ENCODE data around the gene FAM98C.
"Not testable (repeated sequence)": the region's sequence is repeated elsewhere in the genome, so short reads cannot be mapped to it uniquely, and the experiment has no call there.

FAM98C gene

DNA sequence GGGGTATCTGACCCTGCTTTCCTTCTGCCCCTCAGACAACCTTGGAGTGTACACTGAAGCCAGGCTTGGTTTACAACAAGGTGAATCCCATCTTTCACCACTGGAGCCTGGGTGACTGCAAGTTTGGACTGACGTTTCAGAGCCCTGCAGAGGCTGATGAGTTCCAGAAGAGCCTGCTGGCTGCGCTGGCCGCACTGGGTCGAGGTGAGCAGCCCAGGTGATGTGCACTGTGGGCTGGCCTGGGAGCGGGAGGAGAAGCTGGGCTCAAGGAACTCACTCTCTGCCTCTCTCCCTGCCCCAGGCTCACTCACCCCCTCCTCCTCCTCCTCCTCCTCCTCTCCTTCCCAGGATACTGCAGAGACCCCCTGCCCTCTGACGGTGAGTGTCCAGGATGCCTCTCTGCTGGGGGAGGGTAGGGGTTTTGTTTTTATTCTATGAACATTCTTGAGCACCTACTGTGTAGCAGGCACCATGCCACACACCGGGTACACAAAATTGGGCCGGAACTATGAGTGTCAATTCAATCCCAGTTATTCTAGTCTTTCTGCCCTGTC, 10.9 kb upstream of the FAM98C start:
- no peak for DNase-seq
- in situ Hi-C loops (cut with MboI; ENCODE audit: low pct_unique_long_range_greater_than_20kb, low sequenced_read_pairs): no loop called here

- in situ Hi-C loops (cut with MboI; ENCODE audit: low pct_unique_long_range_greater_than_20kb, low sequenced_read_pairs): no loop called here
- no peak for DNase-seq
These were observed 10.1 kb upstream of the FAM98C start for GRCh38 chr19:38392707-38393308.

- DNase-seq: no peak
- in situ Hi-C loops (cut with MboI; ENCODE audit: low pct_unique_long_range_greater_than_20kb, low sequenced_read_pairs): no loop called here
These were observed 8.4 kb upstream of the FAM98C start for GRCh38 chr19:38394488-38394887.

DNA sequence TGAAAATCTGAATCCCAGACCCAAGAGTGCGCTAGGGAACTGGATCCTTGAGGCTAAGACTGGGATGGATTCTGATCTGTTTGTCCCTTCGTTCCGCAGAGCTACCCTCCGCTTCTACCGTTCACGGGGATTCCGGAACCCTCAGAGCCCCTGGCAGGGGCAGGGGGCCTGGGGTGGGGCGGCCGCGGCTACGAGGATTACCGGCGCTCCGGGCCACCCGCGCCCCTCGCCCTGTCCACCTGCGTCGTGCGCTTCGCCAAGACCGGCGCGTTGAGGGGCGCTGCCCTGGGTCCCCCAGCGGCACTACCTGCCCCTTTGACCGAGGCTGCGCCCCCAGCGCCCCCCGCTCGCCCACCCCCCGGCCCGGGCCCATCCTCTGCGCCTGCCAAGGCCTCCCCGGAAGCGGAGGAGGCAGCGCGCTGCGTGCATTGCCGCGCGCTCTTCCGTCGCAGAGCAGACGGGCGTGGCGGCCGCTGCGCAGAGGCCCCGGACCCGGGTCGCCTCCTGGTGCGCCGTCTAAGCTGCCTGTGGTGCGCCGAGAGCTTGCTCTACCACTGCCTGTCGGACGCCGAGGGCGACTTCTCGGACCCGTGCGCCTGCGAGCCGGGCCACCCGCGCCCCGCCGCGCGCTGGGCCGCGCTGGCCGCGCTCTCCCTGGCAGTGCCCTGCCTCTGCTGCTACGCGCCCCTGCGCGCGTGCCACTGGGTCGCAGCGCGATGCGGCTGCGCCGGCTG, 7.3 kb upstream of the FAM98C start:
- in situ Hi-C loops (cut with MboI; ENCODE audit: low pct_unique_long_range_greater_than_20kb, low sequenced_read_pairs): no loop called here
- no peak for DNase-seq

DNA sequence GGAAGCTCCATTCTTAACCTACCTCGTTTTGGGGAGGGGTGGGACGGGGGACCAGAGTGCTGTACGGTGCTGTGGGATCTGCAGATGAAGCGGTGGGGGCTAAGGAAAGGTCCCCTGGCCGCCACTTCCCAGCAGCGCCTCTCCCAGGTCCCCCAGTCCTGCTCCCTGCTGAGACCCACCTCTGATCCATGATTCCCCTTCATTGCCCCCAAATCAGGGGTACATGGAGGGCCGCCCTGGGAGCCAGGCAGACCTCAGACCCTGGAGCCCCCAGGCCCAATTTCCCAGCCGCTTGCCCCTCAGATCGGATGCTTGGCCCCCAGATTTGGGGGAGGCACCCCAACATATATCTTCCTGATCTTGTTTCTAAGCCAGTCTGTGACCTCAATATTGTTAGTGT, 3.8 kb upstream of the FAM98C start:
- in situ Hi-C loops (cut with MboI; ENCODE audit: low pct_unique_long_range_greater_than_20kb, low sequenced_read_pairs): no loop called here
- no peak for DNase-seq

DNA sequence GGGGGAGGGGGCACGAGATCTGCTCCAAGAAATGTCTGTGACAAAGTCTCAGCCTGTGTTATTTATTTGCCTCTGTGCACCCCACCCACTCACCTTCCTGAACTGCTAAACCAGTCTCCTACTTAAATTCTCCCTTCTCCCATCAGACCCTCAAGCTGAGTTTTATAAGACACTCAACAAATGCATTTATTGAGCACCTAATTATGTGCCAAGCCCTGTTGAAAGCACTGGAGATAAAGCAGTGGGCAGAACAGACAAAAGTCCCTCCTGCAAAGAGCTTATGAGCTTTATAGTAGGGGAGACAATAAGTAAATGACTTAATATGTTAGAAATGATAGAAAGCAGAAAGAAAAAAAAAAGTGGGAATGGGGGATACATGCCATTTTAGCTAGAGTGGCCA, 3.4 kb upstream of the FAM98C start:
- in situ Hi-C loops (cut with MboI; ENCODE audit: low pct_unique_long_range_greater_than_20kb, low sequenced_read_pairs): no loop called here
- no peak for DNase-seq

GRCh38 chr19:38400361-38400760, 2.5 kb upstream of the FAM98C start:
- in situ Hi-C loops (cut with MboI; ENCODE audit: low pct_unique_long_range_greater_than_20kb, low sequenced_read_pairs): no loop called here
- DNase-seq: no peak

DNA sequence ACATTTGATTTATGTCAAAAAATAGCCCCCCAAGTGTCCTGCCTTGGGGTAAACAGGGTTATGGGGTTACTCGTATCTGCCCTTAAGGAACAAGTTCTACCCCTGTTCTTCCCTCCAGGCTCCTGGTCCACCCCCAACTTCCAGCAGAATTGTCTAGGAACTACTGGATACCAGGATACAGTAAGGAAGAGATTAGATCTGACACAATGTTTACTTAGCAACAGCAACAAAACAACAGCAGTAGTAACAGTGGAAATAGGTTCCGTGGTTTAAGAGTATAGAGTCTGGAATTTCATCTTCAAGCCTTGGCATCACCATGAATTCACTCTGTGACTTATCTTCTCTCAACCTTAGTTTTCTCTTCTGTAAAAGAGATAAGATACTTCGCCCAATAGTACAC, 1.7 kb upstream of the FAM98C start:
- in situ Hi-C loops (cut with MboI; ENCODE audit: low pct_unique_long_range_greater_than_20kb, low sequenced_read_pairs): no loop called here
- no peak for DNase-seq

DNA sequence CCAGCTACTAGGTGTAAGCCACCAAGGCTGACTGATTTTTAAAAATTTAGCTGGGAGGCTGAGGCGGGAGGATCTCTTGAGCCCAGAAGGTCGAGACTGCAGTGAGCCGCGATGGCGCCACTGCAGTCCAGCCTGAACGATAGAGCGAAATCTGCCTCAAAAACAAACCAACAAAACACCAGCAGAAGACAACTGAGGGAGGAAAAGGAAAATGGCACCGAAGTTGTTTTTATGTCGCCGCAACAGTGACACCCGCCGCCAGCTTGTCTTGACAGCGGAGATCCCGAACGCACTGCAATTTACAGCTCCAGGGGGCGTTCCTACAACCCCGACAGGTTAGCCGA, 298 bp upstream of the FAM98C start:
- no peak for DNase-seq
- in situ Hi-C loops (cut with MboI; ENCODE audit: low pct_unique_long_range_greater_than_20kb, low sequenced_read_pairs): no loop called here

DNA sequence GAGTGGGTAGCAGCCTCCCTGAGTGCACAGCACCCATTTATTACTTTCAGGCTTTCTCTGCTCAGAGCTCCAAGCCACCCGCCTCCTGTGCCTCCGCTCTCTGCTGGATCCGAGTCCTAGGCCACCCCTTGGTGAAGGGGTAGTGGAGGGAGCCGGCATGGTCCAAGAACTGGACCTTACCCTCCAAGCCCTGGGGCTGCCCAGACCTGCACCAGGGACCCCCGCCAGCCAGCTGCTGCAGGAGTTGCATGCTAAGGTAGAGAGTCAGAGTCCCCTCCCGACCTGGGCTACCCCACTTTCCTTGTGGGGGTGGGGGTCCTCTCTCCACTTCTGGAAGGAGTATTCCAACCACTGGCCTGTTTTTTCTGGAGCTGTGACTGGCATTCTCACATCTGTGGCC, 2.0 kb downstream of the FAM98C start:
- DNase-seq: no peak
- in situ Hi-C loops (cut with MboI; ENCODE audit: low pct_unique_long_range_greater_than_20kb, low sequenced_read_pairs): no loop called here

DNA sequence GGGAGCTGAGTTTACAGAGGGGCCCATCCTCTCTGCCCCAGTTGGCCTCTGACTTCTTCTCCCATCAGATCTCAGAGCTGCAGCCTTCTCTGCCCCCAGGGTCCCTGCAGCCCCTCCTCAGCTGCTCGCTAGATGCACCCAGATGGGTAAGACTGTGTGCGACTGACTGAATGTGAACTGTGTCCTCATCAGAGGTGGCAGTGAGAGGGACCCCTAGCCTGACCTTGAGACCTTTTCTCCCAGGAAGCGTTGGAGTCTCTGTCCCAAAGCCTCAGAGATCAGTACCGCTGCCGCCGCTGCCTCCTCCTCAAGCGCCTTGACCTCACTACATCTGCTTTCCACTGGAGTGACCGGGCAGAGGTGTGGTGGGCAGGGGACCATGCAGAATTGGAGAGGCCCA, 2.4 kb downstream of the FAM98C start:
- in situ Hi-C loops (cut with MboI; ENCODE audit: low pct_unique_long_range_greater_than_20kb, low sequenced_read_pairs): no loop called here
- no peak for DNase-seq

DNA sequence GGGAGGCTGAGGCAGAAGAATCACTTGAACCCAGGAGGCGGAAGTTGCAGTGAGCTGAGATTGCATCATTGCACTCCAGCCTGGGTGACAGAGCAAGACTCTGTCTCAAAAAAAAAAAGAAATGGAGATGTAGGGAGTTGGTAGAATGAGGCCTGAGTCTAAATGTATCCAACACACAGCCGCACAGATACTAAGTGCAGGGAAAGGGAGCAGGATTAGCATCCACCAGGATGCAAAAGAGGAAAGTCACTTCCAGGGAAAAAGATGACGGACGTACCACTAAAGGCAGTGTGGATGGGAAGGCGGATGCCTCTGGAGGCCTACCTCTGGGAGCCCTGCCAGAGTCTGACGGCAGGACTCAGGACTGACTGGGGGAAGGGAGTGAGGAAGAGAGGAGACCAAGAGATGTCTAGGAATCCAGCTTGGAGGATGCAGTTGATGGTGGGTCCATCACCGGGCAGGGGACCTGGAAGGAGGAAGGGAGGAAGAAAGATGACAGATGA, 6.8 kb downstream of the FAM98C start:
- no peak for DNase-seq
- in situ Hi-C loops (cut with MboI; ENCODE audit: low pct_unique_long_range_greater_than_20kb, low sequenced_read_pairs): no loop called here

DNA sequence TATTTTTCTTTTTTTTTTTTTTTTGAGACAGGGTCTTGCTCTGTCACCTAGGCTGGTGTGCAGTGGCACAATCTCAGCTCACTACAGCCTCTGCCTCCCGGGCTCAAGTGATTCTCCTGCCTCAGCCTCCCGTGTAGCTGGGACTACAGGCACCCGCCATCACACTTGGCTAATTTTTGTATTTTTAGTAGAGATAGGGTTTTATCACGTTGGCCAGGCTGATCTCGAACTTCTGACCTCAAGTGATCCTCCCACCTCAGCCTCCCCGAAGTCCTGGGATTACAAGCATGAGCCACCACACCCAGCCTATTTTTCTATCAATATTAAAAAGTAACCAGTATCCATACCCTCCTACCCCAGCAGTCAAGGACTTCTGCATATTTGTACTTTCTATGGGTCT, 7.5 kb downstream of the FAM98C start:
- in situ Hi-C loops (cut with MboI; ENCODE audit: low pct_unique_long_range_greater_than_20kb, low sequenced_read_pairs); DNase-seq: not testable (repeated sequence)

- in situ Hi-C loops (cut with MboI; ENCODE audit: low pct_unique_long_range_greater_than_20kb, low sequenced_read_pairs): no loop called here
- DNase-seq: no peak
These were observed 8.3 kb downstream of the FAM98C start for GRCh38 chr19:38411041-38411712.

DNA sequence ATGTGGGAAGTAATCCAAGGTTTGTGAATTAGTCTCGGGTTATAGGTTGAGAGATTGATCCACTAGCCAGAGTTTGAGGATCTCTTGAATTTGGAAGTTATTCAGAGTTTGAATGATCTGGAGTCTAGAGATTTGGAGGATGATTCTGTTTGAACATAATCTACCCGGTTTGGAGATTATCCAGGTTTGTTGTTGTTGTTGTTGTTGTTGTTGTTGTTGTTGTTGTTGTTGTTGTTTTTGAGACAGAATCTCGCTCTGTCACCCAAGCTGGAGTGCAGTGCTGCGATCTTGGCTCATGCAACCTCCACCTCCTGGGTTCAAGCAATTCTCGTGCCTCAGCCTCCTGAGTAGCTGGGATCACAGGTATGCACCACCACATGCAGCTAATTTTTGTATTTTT, 9.0 kb downstream of the FAM98C start:
- in situ Hi-C loops (cut with MboI; ENCODE audit: low pct_unique_long_range_greater_than_20kb, low sequenced_read_pairs); DNase-seq: not testable (repeated sequence)

GRCh38 chr19:38412491-38412890, 9.6 kb downstream of the FAM98C start:
- no peak for DNase-seq
- in situ Hi-C loops (cut with MboI; ENCODE audit: low pct_unique_long_range_greater_than_20kb, low sequenced_read_pairs): no loop called here

GRCh38 chr19:38412961-38413360, 10.1 kb downstream of the FAM98C start:
- no peak for DNase-seq
- in situ Hi-C loops (cut with MboI; ENCODE audit: low pct_unique_long_range_greater_than_20kb, low sequenced_read_pairs): no loop called here

DNA sequence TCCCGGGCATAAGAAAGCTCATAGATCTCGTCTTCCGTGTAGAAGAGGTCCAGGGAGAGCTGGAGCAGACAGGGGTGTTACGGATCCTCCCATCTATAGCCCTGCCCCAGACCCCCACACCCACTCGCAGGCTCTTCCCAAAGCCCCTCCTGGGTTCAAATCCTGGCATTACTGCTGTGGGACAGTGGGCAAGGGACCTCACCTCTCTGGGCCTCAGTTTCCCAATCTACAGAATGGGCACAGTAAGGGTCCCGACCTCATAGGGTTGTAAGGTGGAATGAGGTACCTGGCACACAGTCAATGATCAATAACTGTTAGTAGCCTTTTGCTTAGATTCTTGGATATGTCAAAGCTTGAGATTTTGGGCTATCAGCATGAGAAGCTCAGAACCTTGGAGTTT, 10.5 kb downstream of the FAM98C start:
- in situ Hi-C loops (cut with MboI; ENCODE audit: low pct_unique_long_range_greater_than_20kb, low sequenced_read_pairs): no loop called here
- DNase-seq: no peak

DNA sequence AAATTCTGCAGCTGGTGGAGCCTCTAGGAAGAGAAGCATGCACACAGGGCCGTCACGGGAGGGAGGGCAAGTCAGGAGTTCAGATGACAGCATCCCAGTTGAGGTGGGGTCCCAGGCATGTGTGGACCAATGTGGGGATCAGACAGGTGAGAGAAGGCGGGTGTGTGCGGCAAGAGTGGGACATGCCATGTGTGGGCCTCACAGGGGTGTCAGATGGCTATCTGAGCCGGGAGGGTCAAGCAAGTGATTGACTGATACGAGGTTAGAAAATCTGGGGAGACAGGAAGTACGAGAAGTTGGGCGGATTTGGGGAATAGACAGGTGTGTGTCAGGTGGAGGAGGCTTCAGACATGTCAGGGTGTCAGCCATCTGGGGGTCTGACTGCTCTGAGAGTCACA, 14.3 kb downstream of the FAM98C start:
- DNase-seq: no peak
- in situ Hi-C loops (cut with MboI; ENCODE audit: low pct_unique_long_range_greater_than_20kb, low sequenced_read_pairs): no loop called here

Data from KBM-7 (cell line).